WTC11 (cell line): ENCODE data around the gene MOV10. TPM values are rescaled to one million over a fixed set of nuclear protein-coding genes. Genes with fewer than 3 reads are reported as not detected.

Experiments
- ATAC-seq: fragments of 200-7000 bp; cut with Tn5 transposase; 2 replicates; pipeline ENCODE4 v1.10.0; 2021; ENCODE audit warnings: mild to moderate bottlenecking, moderate library complexity
- CTCF ChIA-PET: fragments of 300-600 bp; sonication (Branson Sonifier 250); formaldehyde crosslinking; loops from one replicate; lab custom pipeline; 2021; ENCODE audit warnings: antibody characterized with exemption; lab: Charles Lee
- POLR2A ChIA-PET: fragments of 350-600 bp; sonication (Branson Sonifier 250); formaldehyde crosslinking; loops from one replicate; lab custom pipeline; 2021; ENCODE audit warnings: antibody characterized with exemption; lab: Charles Lee
- DNase-seq: peaks from one replicate; pipeline ENCODE4 v3.0.0; 2021; ENCODE audit warnings: low spot score
- H3K27ac Mint-ChIP-seq: 2 replicates; pipeline ENCODE4 v1.8.0; 2021; ENCODE audit warnings: mixed read lengths
- H3K27me3 Mint-ChIP-seq: 2 replicates; pipeline ENCODE4 v1.8.0; 2021; ENCODE audit warnings: low read depth, mild to moderate bottlenecking, moderate library complexity, mixed read lengths
- H3K36me3 Mint-ChIP-seq: 2 replicates; pipeline ENCODE4 v1.8.0; 2021; ENCODE audit warnings: mixed read lengths
- H3K4me1 Mint-ChIP-seq: 2 replicates; pipeline ENCODE4 v1.8.0; 2022; ENCODE audit warnings: mixed read lengths
- H3K4me3 Mint-ChIP-seq: 2 replicates; pipeline ENCODE4 v1.8.0; 2021; ENCODE audit warnings: mild to moderate bottlenecking, moderate library complexity, mixed read lengths
- H3K9me3 Mint-ChIP-seq: 2 replicates; pipeline ENCODE4 v1.8.0; 2021; ENCODE audit warnings: mixed read lengths
- AFF4 ChIP-seq: sonication (generic); formaldehyde crosslinking; IDR thresholded peaks from 2 replicates; pipeline ENCODE4 v1.8.1; 2023; ENCODE audit warnings: mild to moderate bottlenecking, missing genetic modification reagents, borderline replicate concordance
- CBFB ChIP-seq: sonication (generic); formaldehyde crosslinking; IDR thresholded peaks from 2 replicates; pipeline ENCODE4 v1.8.1; 2022; ENCODE audit warnings: mild to moderate bottlenecking, low read depth, missing genetic modification reagents
- CDX4 ChIP-seq: fragments of 250-450 bp; sonication (Bioruptor Pico); IDR thresholded peaks from 2 replicates; pipeline ENCODE4 v1.9.0; 2021; ENCODE audit warnings: moderate library complexity, mild to moderate bottlenecking, inconsistent platforms, borderline replicate concordance
- CREM ChIP-seq: sonication (generic); formaldehyde crosslinking; IDR thresholded peaks from 2 replicates; pipeline ENCODE4 v1.8.1; 2022; ENCODE audit warnings: mild to moderate bottlenecking, missing genetic modification reagents, moderate library complexity
- CTCF ChIP-seq: fragments of 200-600 bp; IDR thresholded peaks from 2 replicates; pipeline ENCODE4 v1.8.0; 2022; ENCODE audit warnings: antibody characterized with exemption
- E2F1 ChIP-seq: sonication (generic); formaldehyde crosslinking; IDR thresholded peaks from 2 replicates; pipeline ENCODE4 v1.8.0; 2022; ENCODE audit warnings: mild to moderate bottlenecking, missing genetic modification reagents
- E2F5 ChIP-seq: sonication (generic); formaldehyde crosslinking; IDR thresholded peaks from 2 replicates; pipeline ENCODE4 v1.8.1; 2022; ENCODE audit warnings: mild to moderate bottlenecking, moderate library complexity, missing genetic modification reagents
- EMX1 ChIP-seq: fragments of 250-450 bp; sonication (Bioruptor Pico); IDR thresholded peaks from 2 replicates; pipeline ENCODE4 v1.8.0; 2021; ENCODE audit warnings: mild to moderate bottlenecking
- HMGXB4 ChIP-seq: sonication (generic); formaldehyde crosslinking; IDR thresholded peaks from 2 replicates; pipeline ENCODE4 v1.8.1; 2023; ENCODE audit warnings: mild to moderate bottlenecking, moderate library complexity, missing genetic modification reagents
- JAZF1 ChIP-seq: fragments of 250-450 bp; sonication (Bioruptor Pico); IDR thresholded peaks from 2 replicates; pipeline ENCODE4 v1.9.0; 2021; ENCODE audit warnings: moderate library complexity, mild to moderate bottlenecking, inconsistent platforms
- KAT7 ChIP-seq: sonication (generic); formaldehyde crosslinking; IDR thresholded peaks from 2 replicates; pipeline ENCODE4 v1.8.1; 2023; ENCODE audit warnings: missing genetic modification reagents, mild to moderate bottlenecking, borderline replicate concordance
- NR1H2 ChIP-seq: sonication (generic); formaldehyde crosslinking; IDR thresholded peaks from 2 replicates; pipeline ENCODE4 v1.9.0; 2021; ENCODE audit warnings: mild to moderate bottlenecking, moderate library complexity, missing genetic modification reagents
- OVOL2 ChIP-seq: fragments of 250-450 bp; sonication (Bioruptor Pico); IDR thresholded peaks from 2 replicates; pipeline ENCODE4 v1.9.0; 2021; ENCODE audit warnings: mild to moderate bottlenecking, borderline replicate concordance
- PREB ChIP-seq: sonication (generic); formaldehyde crosslinking; IDR thresholded peaks from 2 replicates; pipeline ENCODE4 v1.8.1; 2022; ENCODE audit warnings: mild to moderate bottlenecking, missing genetic modification reagents, moderate library complexity, borderline replicate concordance
- SMAD3 ChIP-seq: sonication (generic); formaldehyde crosslinking; IDR thresholded peaks from 2 replicates; pipeline ENCODE4 v1.8.0; 2022; ENCODE audit warnings: missing genetic modification reagents, mild to moderate bottlenecking, borderline replicate concordance
- SP1 ChIP-seq: sonication (generic); formaldehyde crosslinking; conservative IDR thresholded peaks from 2 replicates; pipeline ENCODE4 v1.8.1; 2022; ENCODE audit warnings: missing genetic modification reagents
- TEAD4 ChIP-seq: sonication (generic); formaldehyde crosslinking; IDR thresholded peaks from 2 replicates; pipeline ENCODE4 v1.8.0; 2022; ENCODE audit warnings: mild to moderate bottlenecking, missing genetic modification reagents
- USF2 ChIP-seq: sonication (generic); formaldehyde crosslinking; IDR thresholded peaks from 2 replicates; pipeline ENCODE4 v1.8.1; 2023; ENCODE audit warnings: mild to moderate bottlenecking, missing genetic modification reagents, moderate library complexity
- ZNF232 ChIP-seq: sonication (generic); formaldehyde crosslinking; IDR thresholded peaks from 2 replicates; pipeline ENCODE4 v1.8.0; 2022; ENCODE audit warnings: mild to moderate bottlenecking, missing genetic modification reagents
- ZNF396 ChIP-seq: fragments of 250-450 bp; sonication (Bioruptor Pico); IDR thresholded peaks from 2 replicates; pipeline ENCODE4 v1.8.0; 2021; ENCODE audit warnings: mild to moderate bottlenecking, moderate library complexity, borderline replicate concordance
- ZNF416 ChIP-seq: fragments of 250-450 bp; sonication (Bioruptor Pico); IDR thresholded peaks from 2 replicates; pipeline ENCODE4 v1.9.0; 2021; ENCODE audit warnings: mild to moderate bottlenecking, inconsistent platforms
- ZNF425 ChIP-seq: fragments of 250-450 bp; sonication (Bioruptor Pico); conservative IDR thresholded peaks from 2 replicates; pipeline ENCODE4 v1.9.0; 2021; ENCODE audit warnings: mild to moderate bottlenecking
- total RNA-seq: library from RNA; stranded (reverse); gene quantifications from 3 replicates; pipeline ENCODE4 v1.2.3, GENCODE V29; 2021

MOV10 gene
- total RNA-seq, 1 experiment from 2014 or later, result 80.7 TPM

- TF ChIP-seq CTCF (no peak), OVOL2 (CRISPR knock-in tag) (no peak), ZNF416 (CRISPR knock-in tag) (no peak), NR1H2 (CRISPR knock-in tag) (no peak), EMX1 (CRISPR knock-in tag) (no peak), JAZF1 (CRISPR knock-in tag) (no peak)
- TF ChIP-seq, all 79 proteins: peak for 0
Observed at GRCh38 chr1:112626193-112626592, 48.3 kb upstream of the MOV10 start (continued).

GRCh38 chr1:112626887-112627286, 47.6 kb upstream of the MOV10 start:
- POLR2A ChIA-PET, result interaction anchor here (0.6 kb wide), 1 partner anchor 34 kb away, joined by 6 read pairs; no protein-coding TSS in a partner anchor
- ATAC-seq (no peak), DNase-seq (no peak)
- Mint-ChIP-seq H3K9me3 (no peaks in the 10 kb centered on the region), H3K4me1 (0 out of 2 replicates have a peak, but pooled peaks cover 3% of the 10 kb centered on the region), H3K4me3 (no peak overlapping the region), H3K27ac (no peak overlapping the region), H3K36me3 (peaks cover 6% of the 10 kb centered on the region; the same call in 1 of the 2 replicates), H3K27me3 (no peaks in the 10 kb centered on the region)
- CTCF ChIA-PET, result interaction anchor here (0.7 kb wide), 1 partner anchor 832 kb away, joined by 5 read pairs; no protein-coding TSS in a partner anchor
- TF ChIP-seq CDX4 (CRISPR knock-in tag) (no peak), KAT7 (CRISPR knock-in tag) (no peak), HMGXB4 (CRISPR knock-in tag) (no peak), ZNF232 (CRISPR knock-in tag) (no peak), E2F1 (no peak), NR1H2 (CRISPR knock-in tag) (no peak), CBFB (CRISPR knock-in tag) (no peak), AFF4 (no peak), TEAD4 (CRISPR knock-in tag) (no peak), PREB (CRISPR knock-in tag) (no peak), E2F5 (CRISPR knock-in tag) (no peak), ZNF425 (no peak), USF2 (CRISPR knock-in tag) (no peak), ZNF396 (CRISPR knock-in tag) (no peak), CREM (CRISPR knock-in tag) (no peak), SP1 (CRISPR knock-in tag) (no peak), SMAD3 (CRISPR knock-in tag) (no peak)
